OCI-LY7 (cell line): ENCODE data around the gene KRTAP5-4. TPM values are rescaled to one million over a fixed set of nuclear protein-coding genes. Genes with fewer than 3 reads are reported as not detected.
"Not testable (repeated sequence)": the region's sequence is repeated elsewhere in the genome, so short reads cannot be mapped to it uniquely, and the experiment has no call there.

Experiments used
- Bru-seq: library from RNA; stranded (reverse); fragments of 400-500 nt; gene quantifications from one replicate; lab custom pipeline; 2021; lab: Mats Ljungman, UMichigan
- BruChase-seq, 2 experiments: library from RNA; stranded (reverse); fragments of 400-500 nt; gene quantifications; one replicate each; lab custom pipeline; 2021; lab: Mats Ljungman, UMichigan
- BruUV-seq: library from RNA; stranded (reverse); fragments of 400-500 nt; replicated peaks from 2 replicates; lab custom pipeline; 2021; lab: Mats Ljungman, UMichigan
- CTCF ChIA-PET: fragments of 300-600 bp; sonication (Branson Sonifier 250); formaldehyde crosslinking; loops from one replicate; lab custom pipeline; 2022; ENCODE audit warnings: antibody characterized with exemption; ENCODE audit not compliant: unreplicated experiment; lab: Charles Lee
- POLR2A ChIA-PET: fragments of 300-600 bp; sonication (Branson Sonifier 250); formaldehyde crosslinking; loops from one replicate; lab custom pipeline; 2022; ENCODE audit warnings: antibody characterized with exemption; lab: Charles Lee
- DNase-seq: peaks from one replicate; pipeline ENCODE4 v3.0.0-alpha.2; 2015; ENCODE audit warnings: low spot score
- H2AFZ ChIP-seq: fragments of 200-600 bp; sonication (generic), shearing (Covaris generic); 2 replicates; pipeline ENCODE4 v1.6.1; 2014; ENCODE audit warnings: mild to moderate bottlenecking, antibody characterized with exemption, low read length, moderate library complexity
- H3K27ac ChIP-seq: fragments of 200-600 bp; sonication (generic); 2 replicates; pipeline ENCODE4 v1.5.1; 2014; ENCODE audit warnings: mixed run types, low read depth, mild to moderate bottlenecking, moderate library complexity, low read length, inconsistent platforms; ENCODE audit not compliant: poor library complexity, severe bottlenecking
- H3K36me3 ChIP-seq: fragments of 200-600 bp; sonication (generic); 2 replicates; pipeline ENCODE4 v1.6.1; 2014; ENCODE audit warnings: mild to moderate bottlenecking, antibody characterized with exemption, low read length, moderate library complexity, mixed read lengths; ENCODE audit not compliant: insufficient read depth
- H3K4me1 ChIP-seq: fragments of 200-600 bp; sonication (generic); 2 replicates; pipeline ENCODE4 v1.5.1; 2014; ENCODE audit warnings: mild to moderate bottlenecking, low read length; ENCODE audit not compliant: insufficient read depth, poor library complexity, severe bottlenecking
- H3K4me2 ChIP-seq: fragments of 200-600 bp; sonication (generic); 2 replicates; pipeline ENCODE4 v1.6.1; 2014; ENCODE audit warnings: mild to moderate bottlenecking, low read length
- H3K4me3 ChIP-seq: fragments of 200-600 bp; sonication (generic); 2 replicates; pipeline ENCODE4 v1.5.1; 2014; ENCODE audit warnings: mild to moderate bottlenecking, low read depth, low read length; ENCODE audit not compliant: poor library complexity, severe bottlenecking
- H3K79me2 ChIP-seq: fragments of 200-600 bp; sonication (generic); 2 replicates; pipeline ENCODE4 v1.6.1; 2016; ENCODE audit warnings: low read depth, mild to moderate bottlenecking, low read length, moderate library complexity, mixed read lengths; ENCODE audit not compliant: insufficient read depth
- H3K9me2 ChIP-seq: fragments of 200-600 bp; sonication (generic); 2 replicates; pipeline ENCODE4 v1.6.1; 2016; ENCODE audit warnings: mild to moderate bottlenecking, low read length, mixed read lengths; ENCODE audit not compliant: insufficient read depth
- H3K9me3 ChIP-seq: fragments of 200-600 bp; sonication (generic); 2 replicates; pipeline ENCODE4 v1.6.1; 2014; ENCODE audit warnings: mild to moderate bottlenecking, mixed run types, low read length, mixed read lengths
- H4K20me1 ChIP-seq: fragments of 200-600 bp; sonication (generic); 2 replicates; pipeline ENCODE4 v1.6.1; 2014; ENCODE audit warnings: mild to moderate bottlenecking, antibody characterized with exemption, low read length, moderate library complexity, mixed read lengths; ENCODE audit not compliant: insufficient read depth
- CTCF ChIP-seq: fragments of 200-600 bp; sonication (generic); conservative IDR thresholded peaks from 2 replicates; pipeline ENCODE4 v1.5.1; 2014; ENCODE audit warnings: mild to moderate bottlenecking, antibody characterized with exemption, low read length, moderate library complexity, mixed read lengths
- EZH2phosphoT487 ChIP-seq: fragments of 200-600 bp; sonication (generic); IDR thresholded peaks from 2 replicates; pipeline ENCODE4 v1.6.1; 2018; ENCODE audit warnings: low read depth, borderline replicate concordance, mild to moderate bottlenecking, mixed run types, antibody characterized with exemption, low read length, moderate library complexity, mixed read lengths
- intact Hi-C: fragments of 100-400 bp; cut with micrococcal nuclease; formaldehyde crosslinking; loops from one replicate; pipeline ENCODE4 v1.10.0; 2022; ENCODE audit not compliant: unreplicated experiment
- long read RNA-seq: library from polyadenylated mRNA; stranded (forward); transcript quantifications from one replicate; pipeline ENCODE4 v2.0.0, GENCODE V29; 2022
- total RNA-seq, 2 experiments: library from RNA; depleted of rRNA in 1 of 2; stranded (reverse); fragments of >200 nt in 1 of 2; shearing (Covaris generic) in 1 of 2; gene quantifications; 2 replicates each; pipeline ENCODE4 v1.2.3, GENCODE V29; 2014 to 2022

Gene KRTAP5-4, protein sequence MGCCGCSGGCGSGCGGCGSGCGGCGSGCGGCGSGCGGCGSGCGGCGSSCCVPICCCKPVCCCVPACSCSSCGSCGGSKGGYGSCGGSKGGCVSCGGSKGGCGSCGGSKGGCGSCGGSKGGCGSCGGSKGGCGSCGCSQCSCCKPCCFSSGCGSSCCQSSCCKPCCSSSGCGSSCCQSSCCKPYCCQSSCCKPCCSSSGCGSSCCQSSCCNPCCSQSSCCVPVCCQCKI
- total RNA-seq (2014; rRNA removed; shearing (Covaris generic)): not detected in 2 replicates
- not detected in 2 replicates for total RNA-seq (2022)
- not detected for Bru-seq, nascent RNA
- BruChase-seq, experiment 1, labeled RNA remaining after a 6-hour chase: not detected
- BruChase-seq, experiment 2, labeled RNA remaining after a 2-hour chase: not detected
- long read RNA-seq: 0 reads

DNA sequence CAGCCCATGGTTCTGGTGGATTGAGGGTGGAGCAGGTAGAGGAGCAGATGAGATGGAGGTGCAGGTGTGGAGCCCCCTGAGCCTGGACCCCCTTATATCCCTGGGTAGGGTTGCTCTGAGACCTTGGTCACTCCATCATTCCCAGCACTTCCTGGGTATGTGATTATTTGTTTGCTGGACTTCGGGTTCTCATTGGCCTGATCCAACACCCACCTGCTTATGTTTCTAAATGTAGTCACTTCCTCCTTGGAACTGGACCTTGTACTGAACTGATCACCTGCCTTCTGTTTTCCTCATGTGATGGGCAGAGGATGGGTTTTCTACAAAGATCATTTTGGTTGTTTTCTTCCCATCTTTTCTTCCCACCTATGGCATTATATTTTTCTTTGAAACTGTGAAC lies at the start of gene KRTAP5-4:
TSS of gene KRTAP5-4 (minus strand) at position 53 of the 400 bp plus-strand sequence. CDS start at position 8, 45 bp downstream.
- Histone ChIP-seq H3K27ac (no peak within 1 kb of the TSS), H3K4me2 (no peak within 1 kb of the TSS), H3K36me3 (no peaks in the 10 kb centered on the region), H2AFZ (no peak within 1 kb of the TSS), H3K9me3 (no peaks in the 10 kb centered on the region), H3K79me2 (no peaks in the 10 kb centered on the region), H3K4me3 (no peak within 1 kb of the TSS), H4K20me1 (no peaks in the 10 kb centered on the region), H3K4me1 (no peaks in the 10 kb centered on the region), H3K9me2 (no peaks in the 10 kb centered on the region)
- intact Hi-C loops: no loop called here
- BruUV-seq: no TSS peak
- ChIA-PET CTCF (no interaction called here), POLR2A (no interaction called here)
- no peak for DNase-seq
- no peak for TF ChIP-seq CTCF
- no peak for TF ChIP-seq EZH2phosphoT487

- H3K4me1 ChIP-seq: no peaks in the 10 kb centered on the region
- ChIA-PET CTCF (no interaction called here), POLR2A (no interaction called here)
- H3K4me2 ChIP-seq: no peak overlapping the region
- H3K79me2 ChIP-seq: no peaks in the 10 kb centered on the region
- BruUV-seq: no TSS peak
- H3K9me3 ChIP-seq: no peaks in the 10 kb centered on the region
- H3K4me3 ChIP-seq: no peak overlapping the region
- no peaks in the 10 kb centered on the region for H3K9me2 ChIP-seq
- no peak for DNase-seq
- H3K27ac ChIP-seq: no peak overlapping the region
- no peaks in the 10 kb centered on the region for H4K20me1 ChIP-seq
- intact Hi-C loops: no loop called here
- no peaks in the 10 kb centered on the region for H3K36me3 ChIP-seq
- no peak overlapping the region for H2AFZ ChIP-seq
- TF ChIP-seq EZH2phosphoT487: no peak
- TF ChIP-seq CTCF: no peak
Measured at GRCh38 chr11:1671658-1672057, 49.7 kb upstream of the KRTAP5-4 start.

DNA sequence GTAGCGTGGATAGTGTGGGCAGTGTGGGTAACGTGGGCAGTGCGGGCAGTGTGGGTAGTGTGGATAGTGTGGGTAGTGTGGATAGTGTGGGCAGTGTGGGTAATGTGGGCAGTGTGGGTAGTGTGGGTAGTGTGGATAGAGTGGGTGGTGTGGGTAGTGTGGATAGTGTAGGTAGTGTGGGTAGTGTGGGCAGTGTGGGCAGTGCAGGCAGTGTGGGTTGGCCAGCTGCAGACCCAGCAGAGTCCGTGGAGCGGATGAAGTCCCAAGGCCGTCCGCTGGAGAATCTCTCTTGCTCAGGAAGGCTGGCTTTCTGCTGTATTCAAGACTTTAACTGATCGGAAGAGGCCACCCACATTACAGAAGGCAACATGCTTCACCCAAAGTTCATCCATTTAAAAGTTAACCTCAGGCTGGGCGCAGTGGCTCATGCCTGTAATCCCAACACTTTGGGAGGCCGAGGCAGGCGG lies 49.0 kb upstream of the KRTAP5-4 start:
- intact Hi-C loops: no loop called here
- Histone ChIP-seq H3K9me2 (no peaks in the 10 kb centered on the region), H3K9me3 (no peaks in the 10 kb centered on the region), H3K79me2 (no peaks in the 10 kb centered on the region), H2AFZ (no peak overlapping the region), H3K4me1 (no peaks in the 10 kb centered on the region), H3K4me3 (no peak overlapping the region), H3K27ac (no peak overlapping the region), H3K36me3 (no peaks in the 10 kb centered on the region), H3K4me2 (no peak overlapping the region), H4K20me1 (no peaks in the 10 kb centered on the region)
- no peak for DNase-seq
- POLR2A ChIA-PET: no interaction called here
- CTCF ChIA-PET: no interaction called here
- no TSS peak for BruUV-seq
- TF ChIP-seq EZH2phosphoT487: no peak

DNA sequence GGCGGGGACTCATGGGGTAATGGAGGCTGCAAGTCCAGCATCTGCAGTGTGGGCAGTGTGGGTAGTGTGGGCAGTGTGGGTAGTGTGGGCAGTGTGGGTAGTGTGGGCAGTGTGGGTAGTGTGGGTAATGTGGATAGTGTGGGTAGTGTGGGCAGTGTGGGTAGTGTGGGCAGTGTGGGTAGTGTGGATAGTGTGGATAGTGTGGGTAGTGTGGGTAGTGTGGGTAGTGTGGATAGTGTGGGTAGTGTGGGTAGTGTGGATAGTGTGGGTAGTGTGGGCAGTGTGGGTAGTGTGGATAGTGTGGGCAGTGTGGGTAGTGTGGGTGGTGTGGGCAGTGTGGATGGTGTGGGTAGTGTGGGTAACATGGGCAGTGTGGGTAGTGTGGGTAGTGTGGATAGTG lies 48.5 kb upstream of the KRTAP5-4 start:
- H4K20me1 ChIP-seq, H3K9me3 ChIP-seq, POLR2A ChIA-PET, H2AFZ ChIP-seq, intact Hi-C loops, DNase-seq, H3K36me3 ChIP-seq, BruUV-seq, H3K79me2 ChIP-seq, CTCF ChIA-PET, H3K4me2 ChIP-seq, H3K4me3 ChIP-seq, H3K4me1 ChIP-seq, H3K27ac ChIP-seq, H3K9me2 ChIP-seq: not testable (repeated sequence)
